Vagina (tissue), 2 donors: ENCODE data around the gene TCTN3. TPM values are rescaled to one million over a fixed set of nuclear protein-coding genes. Genes with fewer than 3 reads are reported as not detected.

ENCODE experiments used
- DNase-seq, 2 donors: peaks; one replicate each; pipeline ENCODE4 v3.0.0-alpha.2; 2017; ENCODE audit errors: extremely low spot score in 2 of 2
- H3K27ac ChIP-seq: fragments of 200-600 bp; sonication (generic); one replicate; pipeline ENCODE4 v1.5.1; 2019
- H3K27me3 ChIP-seq: fragments of 200-600 bp; sonication (generic); one replicate; pipeline ENCODE4 v1.5.1; 2019
- H3K36me3 ChIP-seq, 2 donors: fragments of 200-600 bp; sonication (generic); one replicate each; pipeline ENCODE4 v1.5.1; 2017 to 2019
- H3K4me1 ChIP-seq: fragments of 200-600 bp; sonication (generic); one replicate; pipeline ENCODE4 v1.5.1; 2019
- H3K4me3 ChIP-seq, 2 donors: fragments of 200-600 bp; sonication (generic); 1 replicate in 1 of 2; 2 replicates in 1 of 2; pipeline ENCODE4 v1.5.1; 2016 to 2019
- H3K9me3 ChIP-seq: fragments of 200-600 bp; sonication (generic); one replicate; pipeline ENCODE4 v1.5.1; 2019
- POLR2A ChIP-seq, 2 donors: fragments of 450-650 bp; IDR thresholded peaks; one replicate each; pipeline ENCODE4 v1.6.1; 2017; ENCODE audit warnings: antibody characterized with exemption in 2 of 2, mild to moderate bottlenecking in 2 of 2, moderate library complexity in 2 of 2
- POLR2AphosphoS5 ChIP-seq, 2 donors: sonication (generic); formaldehyde crosslinking; IDR thresholded peaks; one replicate each; pipeline ENCODE4 v1.9.0; 2017; ENCODE audit warnings: antibody characterized with exemption in 2 of 2, mild to moderate bottlenecking in 2 of 2, low read depth in 1 of 2; ENCODE audit not compliant: insufficient read depth in 1 of 2
- intact Hi-C: fragments of 100-400 bp; cut with DNase I; formaldehyde crosslinking; loops from one replicate; pipeline ENCODE4 v1.15.1; 2023
- total RNA-seq: library from RNA; depleted of rRNA; stranded (reverse); fragments of >200 nt; gene quantifications from one replicate; pipeline ENCODE4 v1.2.3, GENCODE V29; 2016
- TF ChIP-seq, protein P1 (sequence below), 3 experiments: fragments of 450-650 bp in 2 of 3; fragments of 200-600 bp in 1 of 3; sonication (generic) in 1 of 3; IDR thresholded peaks; one replicate each; pipeline ENCODE4 v1.5.1; 2017 to 2019; ENCODE audit warnings: antibody characterized with exemption in 3 of 3, mild to moderate bottlenecking in 2 of 3, moderate library complexity in 2 of 3

The TCTN3 gene
- total RNA-seq, 1 donor from 2014 or later = 15.2 TPM

DNA sequence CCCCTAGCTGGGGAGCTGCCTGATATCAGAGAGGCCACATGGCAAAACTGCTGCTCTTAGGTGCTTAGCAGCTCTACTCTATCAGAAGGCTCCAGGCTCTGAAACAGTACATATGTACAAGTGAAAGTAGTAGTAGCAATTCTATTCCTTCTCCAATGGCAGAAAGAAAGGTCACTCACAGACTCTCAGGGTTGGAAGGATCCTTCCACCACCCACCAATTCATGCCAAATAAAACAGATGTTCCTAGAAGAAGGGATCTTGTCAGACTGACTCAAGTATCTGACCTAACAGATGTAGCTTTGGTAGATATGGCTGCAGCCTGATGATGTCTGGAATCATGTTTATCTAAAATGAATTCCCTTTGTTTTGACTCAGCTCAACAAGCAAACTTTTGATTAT, 29.2 kb downstream of the TCTN3 start:
- TF ChIP-seq POLR2A (IDR thresholded peaks at IDR 0.05) (no peak), POLR2AphosphoS5 (IDR thresholded peaks at IDR 0.05; ENCODE audit: insufficient read depth in 1 of 2, low read depth in 1 of 2) (no peak)
- no peak overlapping the region for H3K27ac ChIP-seq

DNA sequence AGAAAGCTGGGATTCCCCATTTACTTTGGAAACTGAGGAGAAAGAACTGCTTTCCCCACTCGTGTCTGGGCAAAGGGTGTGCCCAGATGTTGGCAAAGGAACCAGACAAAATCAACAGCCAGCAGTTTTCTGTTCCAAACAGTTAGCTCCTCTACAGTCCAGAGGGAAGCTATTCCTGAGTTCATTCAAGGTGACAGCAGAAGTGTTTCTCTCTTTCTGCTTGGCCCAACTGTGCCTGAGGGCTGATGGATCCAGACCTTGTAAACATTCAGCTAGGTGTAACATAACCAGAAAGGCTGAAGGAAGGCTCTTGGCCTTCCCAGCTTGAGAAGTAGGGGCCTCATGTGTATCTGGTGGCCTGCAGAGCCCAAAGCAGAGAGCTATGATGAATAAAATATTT, 30.2 kb downstream of the TCTN3 start:
- no peak for DNase-seq
- H3K36me3 ChIP-seq = peaks cover 0 to 4% of the 10 kb centered on the region in 2 donors
- no peak overlapping the region for H3K27ac ChIP-seq
- no peak overlapping the region for H3K4me3 ChIP-seq
- H3K4me1 ChIP-seq = no peaks in the 10 kb centered on the region
- H3K9me3 ChIP-seq = no peaks in the 10 kb centered on the region
- intact Hi-C loops = no loop called here
- TF ChIP-seq POLR2AphosphoS5 (IDR thresholded peaks at IDR 0.05; ENCODE audit: insufficient read depth in 1 of 2, low read depth in 1 of 2) (no peak), POLR2A (IDR thresholded peaks at IDR 0.05) (no peak)
- TF ChIP-seq, protein P1, sequence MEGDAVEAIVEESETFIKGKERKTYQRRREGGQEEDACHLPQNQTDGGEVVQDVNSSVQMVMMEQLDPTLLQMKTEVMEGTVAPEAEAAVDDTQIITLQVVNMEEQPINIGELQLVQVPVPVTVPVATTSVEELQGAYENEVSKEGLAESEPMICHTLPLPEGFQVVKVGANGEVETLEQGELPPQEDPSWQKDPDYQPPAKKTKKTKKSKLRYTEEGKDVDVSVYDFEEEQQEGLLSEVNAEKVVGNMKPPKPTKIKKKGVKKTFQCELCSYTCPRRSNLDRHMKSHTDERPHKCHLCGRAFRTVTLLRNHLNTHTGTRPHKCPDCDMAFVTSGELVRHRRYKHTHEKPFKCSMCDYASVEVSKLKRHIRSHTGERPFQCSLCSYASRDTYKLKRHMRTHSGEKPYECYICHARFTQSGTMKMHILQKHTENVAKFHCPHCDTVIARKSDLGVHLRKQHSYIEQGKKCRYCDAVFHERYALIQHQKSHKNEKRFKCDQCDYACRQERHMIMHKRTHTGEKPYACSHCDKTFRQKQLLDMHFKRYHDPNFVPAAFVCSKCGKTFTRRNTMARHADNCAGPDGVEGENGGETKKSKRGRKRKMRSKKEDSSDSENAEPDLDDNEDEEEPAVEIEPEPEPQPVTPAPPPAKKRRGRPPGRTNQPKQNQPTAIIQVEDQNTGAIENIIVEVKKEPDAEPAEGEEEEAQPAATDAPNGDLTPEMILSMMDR (IDR thresholded peaks at IDR 0.05) = no peak
- H3K27me3 ChIP-seq = no peaks in the 10 kb centered on the region

More for the DNA sequence above, 29.2 kb downstream of the TCTN3 start:
- Histone ChIP-seq H3K27me3 (no peaks in the 10 kb centered on the region), H3K36me3 (peaks cover 0 to 11% of the 10 kb centered on the region in 2 donors), H3K4me3 (no peak overlapping the region), H3K9me3 (no peaks in the 10 kb centered on the region), H3K4me1 (no peaks in the 10 kb centered on the region)
- intact Hi-C loops = no loop called here
- no peak for DNase-seq

DNA sequence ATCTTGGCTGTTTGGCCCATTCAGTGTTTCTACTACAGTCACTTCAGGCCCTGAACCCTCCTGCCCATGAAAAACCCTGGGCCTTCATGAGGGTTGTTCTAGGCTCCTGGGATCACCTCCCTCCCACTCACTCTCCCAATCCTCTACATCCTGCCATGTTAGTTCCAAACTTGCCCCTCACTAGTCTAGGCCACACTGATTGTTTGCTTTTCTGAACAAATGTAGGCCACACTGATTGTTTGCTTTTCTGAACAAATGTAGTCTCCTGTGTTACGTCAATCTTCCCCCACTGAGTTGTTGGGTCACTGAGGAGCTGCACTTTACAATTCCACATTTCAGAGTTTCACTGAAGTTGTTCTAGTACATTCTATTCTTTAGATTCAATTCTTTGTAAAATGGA, 31.9 kb downstream of the TCTN3 start:
- no peak for DNase-seq
- peaks cover 0 to 4% of the 10 kb centered on the region in 2 donors for H3K36me3 ChIP-seq
- H3K27me3 ChIP-seq = no peaks in the 10 kb centered on the region
- intact Hi-C loops = no loop called here
- no peak overlapping the region for H3K27ac ChIP-seq
- TF ChIP-seq POLR2AphosphoS5 (IDR thresholded peaks at IDR 0.05; ENCODE audit: insufficient read depth in 1 of 2, low read depth in 1 of 2) (no peak), POLR2A (IDR thresholded peaks at IDR 0.05) (no peak)
- TF ChIP-seq, protein P1 (IDR thresholded peaks at IDR 0.05) = no peak
- no peaks in the 10 kb centered on the region for H3K4me1 ChIP-seq
- H3K4me3 ChIP-seq = no peak overlapping the region
- no peaks in the 10 kb centered on the region for H3K9me3 ChIP-seq

DNA sequence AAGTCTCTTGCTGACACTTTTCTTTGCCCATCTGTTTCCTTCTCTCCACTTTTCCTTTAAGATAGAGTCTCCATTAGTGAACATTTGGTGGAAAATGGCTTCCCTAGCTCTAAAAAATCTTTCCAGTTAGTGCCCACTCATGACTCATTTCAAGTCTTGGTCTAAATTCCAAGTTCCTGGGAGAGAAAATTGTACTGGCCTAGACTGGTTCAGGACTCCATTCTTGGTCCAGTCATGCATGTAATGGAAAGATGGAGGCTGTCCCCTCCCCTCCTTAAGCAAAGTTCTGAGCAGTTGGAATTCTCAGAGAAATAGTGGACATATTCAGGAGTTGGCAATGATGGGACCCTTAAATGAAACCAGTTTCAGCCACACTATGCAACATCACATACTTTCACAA, 33.4 kb downstream of the TCTN3 start:
- Histone ChIP-seq H3K9me3 (no peaks in the 10 kb centered on the region), H3K4me3 (no peak overlapping the region), H3K4me1 (peaks cover 7% of the 10 kb centered on the region), H3K27me3 (no peaks in the 10 kb centered on the region), H3K36me3 (peaks cover 0 to 4% of the 10 kb centered on the region in 2 donors), H3K27ac (no peak overlapping the region)
- TF ChIP-seq POLR2A (IDR thresholded peaks at IDR 0.05) (no peak), POLR2AphosphoS5 (IDR thresholded peaks at IDR 0.05; ENCODE audit: insufficient read depth in 1 of 2, low read depth in 1 of 2) (no peak)
- TF ChIP-seq, protein P1 (IDR thresholded peaks at IDR 0.05) = no peak
- intact Hi-C loops = no loop called here
- DNase-seq = no peak

DNA sequence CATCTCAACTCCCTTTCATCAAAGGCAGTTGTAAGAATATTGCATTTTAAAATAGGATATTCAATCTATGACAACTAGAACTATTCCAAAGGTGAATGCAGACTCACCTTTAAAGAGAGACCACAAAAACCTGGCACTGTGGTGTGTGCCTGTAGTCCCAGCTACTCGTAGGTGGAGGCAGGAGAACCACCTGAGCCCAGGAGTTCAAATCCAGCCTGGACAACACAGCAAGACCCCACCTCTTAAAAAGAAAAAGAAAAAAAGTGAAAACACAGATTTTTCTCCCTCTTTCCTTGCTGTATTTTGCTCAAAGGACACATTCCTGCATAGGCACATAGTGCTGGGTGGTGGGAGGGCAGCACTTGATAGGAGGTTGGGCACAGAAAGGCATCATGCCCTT, 36.5 kb downstream of the TCTN3 start:
- peak overlapping the region; percentile 81 to 94 for H3K4me3 ChIP-seq
- no peak overlapping the region for H3K27ac ChIP-seq
- H3K9me3 ChIP-seq = no peaks in the 10 kb centered on the region
- H3K27me3 ChIP-seq = no peaks in the 10 kb centered on the region
- peaks cover 25% of the 10 kb centered on the region for H3K4me1 ChIP-seq
- intact Hi-C loops = no loop called here
- no peak for TF ChIP-seq POLR2A (IDR thresholded peaks at IDR 0.05)
- no peak for TF ChIP-seq POLR2AphosphoS5 (IDR thresholded peaks at IDR 0.05; ENCODE audit: insufficient read depth in 1 of 2, low read depth in 1 of 2)
- TF ChIP-seq, protein P1 (IDR thresholded peaks at IDR 0.05) = no peak
- H3K36me3 ChIP-seq = peaks cover 0 to 8% of the 10 kb centered on the region in 2 donors
- no peak for DNase-seq
